Measurements from ENCODE around the gene CDHR4.
"Not testable (repeated sequence)": the region's sequence is repeated elsewhere in the genome, so short reads cannot be mapped to it uniquely, and the experiment has no call there.

The CDHR4 gene, protein sequence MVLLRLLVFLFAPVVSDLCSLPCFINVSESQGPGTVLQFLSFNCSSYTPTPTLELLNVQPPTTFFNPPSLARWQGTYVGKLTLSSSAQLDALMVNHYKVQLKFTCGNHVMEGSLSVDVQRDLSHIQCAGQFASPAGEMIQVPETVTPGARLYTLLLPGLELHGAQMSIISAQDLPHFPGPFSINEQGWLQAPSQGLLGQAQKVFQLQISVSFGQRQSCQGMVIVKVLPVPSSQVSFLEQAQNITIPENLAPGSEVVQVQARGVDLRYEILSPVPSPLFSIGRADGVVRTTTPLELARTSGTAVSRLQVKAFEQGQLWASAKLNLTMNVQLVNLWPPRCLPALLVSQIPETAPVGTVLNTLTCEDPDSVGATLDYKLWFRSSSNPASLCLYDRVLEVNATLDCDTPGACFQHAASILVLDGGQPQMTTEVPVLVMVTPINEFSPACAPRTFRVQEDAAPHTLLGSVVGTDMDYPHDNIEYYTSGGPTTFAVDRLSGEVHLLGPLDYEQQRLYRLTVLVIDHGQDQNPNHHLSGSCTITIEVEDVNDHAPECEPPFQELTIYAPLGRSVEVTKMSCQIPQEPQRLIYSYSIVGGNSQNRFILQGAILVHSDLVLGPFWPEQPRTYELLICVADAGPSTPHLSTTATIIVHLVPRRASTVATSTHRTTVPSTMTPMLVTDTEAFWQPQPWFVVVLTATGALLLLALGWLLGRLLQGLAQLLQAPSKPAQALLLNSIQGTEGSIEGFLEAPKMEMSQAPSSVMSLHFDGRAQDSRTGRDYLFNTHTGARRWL

GRCh38 chr3:49799761-49800160 lies at the start of gene CDHR4:
TSS of gene CDHR4 (minus strand) at chr3:49799873. CDS start at chr3:49799812, 61 bp downstream.
- peak; percentile 59 for DNase-seq (ENCODE audit: low read depth)
- no peak within 1 kb of the TSS for H3K4me3 ChIP-seq (ENCODE audit: low read depth, low read length)

DNA sequence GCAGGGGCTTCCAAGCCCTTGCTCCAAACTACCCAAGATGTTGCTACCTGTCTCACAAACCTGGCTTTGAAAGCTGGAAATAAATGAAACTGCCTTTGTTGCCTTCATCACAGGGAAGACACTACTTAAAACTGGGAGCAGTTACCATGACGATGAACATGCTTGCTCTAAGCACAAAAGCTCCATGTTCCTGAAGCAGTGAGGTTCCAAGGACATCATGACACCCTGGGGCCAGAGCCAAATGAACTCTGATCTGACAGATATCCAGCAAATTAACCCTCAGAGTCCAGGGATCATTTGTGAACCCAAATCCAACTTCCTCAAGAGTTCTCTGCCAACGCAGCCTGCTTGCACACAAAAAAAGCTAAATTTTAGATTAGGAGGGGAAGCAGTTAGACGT lies 46.0 kb upstream of the CDHR4 start:
- DNase-seq (ENCODE audit: low read depth): no peak
- no peak overlapping the region for H3K4me3 ChIP-seq (ENCODE audit: low read depth, low read length)

- H3K4me3 ChIP-seq (ENCODE audit: low read depth, low read length): no peak overlapping the region
- no peak for DNase-seq (ENCODE audit: low read depth)
Observed at GRCh38 chr3:49844464-49845183, 45.0 kb upstream of the CDHR4 start.

DNA sequence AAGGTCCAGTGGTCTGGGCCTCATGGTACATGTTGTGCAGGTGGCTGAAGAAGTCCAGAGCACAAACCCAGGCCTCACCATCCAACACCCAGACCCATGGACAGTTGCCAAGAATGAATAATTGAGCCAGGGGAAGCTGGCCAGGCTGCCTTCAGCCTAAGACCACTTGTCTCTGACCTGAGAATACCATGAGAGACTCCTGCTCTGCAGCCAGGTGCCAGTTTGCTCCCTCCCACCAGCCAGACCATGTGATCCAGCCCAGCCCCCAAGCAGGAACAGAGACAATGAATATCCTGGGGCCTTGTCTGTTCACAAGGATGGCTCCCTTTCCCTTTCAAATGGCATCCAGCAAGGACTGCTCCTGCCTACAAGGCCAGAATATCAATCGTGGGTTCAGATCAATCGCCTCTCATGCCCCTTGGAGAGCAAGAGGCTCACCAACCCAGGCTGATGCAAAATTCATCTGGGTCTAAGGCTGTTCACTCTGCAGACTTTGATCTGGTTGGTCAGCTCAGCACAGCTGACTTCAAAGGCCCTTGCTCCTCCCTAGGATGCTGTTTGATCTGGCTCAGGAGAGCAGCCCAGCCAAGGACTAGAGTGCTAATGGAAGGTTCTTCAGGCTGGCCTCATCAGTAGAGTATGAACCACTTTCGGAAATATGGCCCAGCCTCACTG lies 43.3 kb upstream of the CDHR4 start:
- no peak for DNase-seq (ENCODE audit: low read depth)
- H3K4me3 ChIP-seq (ENCODE audit: low read depth, low read length): no peak overlapping the region

- H3K4me3 ChIP-seq (ENCODE audit: low read depth, low read length): no peak overlapping the region
- DNase-seq (ENCODE audit: low read depth): no peak
Observed at GRCh38 chr3:49841806-49842205, 42.1 kb upstream of the CDHR4 start.

DNA sequence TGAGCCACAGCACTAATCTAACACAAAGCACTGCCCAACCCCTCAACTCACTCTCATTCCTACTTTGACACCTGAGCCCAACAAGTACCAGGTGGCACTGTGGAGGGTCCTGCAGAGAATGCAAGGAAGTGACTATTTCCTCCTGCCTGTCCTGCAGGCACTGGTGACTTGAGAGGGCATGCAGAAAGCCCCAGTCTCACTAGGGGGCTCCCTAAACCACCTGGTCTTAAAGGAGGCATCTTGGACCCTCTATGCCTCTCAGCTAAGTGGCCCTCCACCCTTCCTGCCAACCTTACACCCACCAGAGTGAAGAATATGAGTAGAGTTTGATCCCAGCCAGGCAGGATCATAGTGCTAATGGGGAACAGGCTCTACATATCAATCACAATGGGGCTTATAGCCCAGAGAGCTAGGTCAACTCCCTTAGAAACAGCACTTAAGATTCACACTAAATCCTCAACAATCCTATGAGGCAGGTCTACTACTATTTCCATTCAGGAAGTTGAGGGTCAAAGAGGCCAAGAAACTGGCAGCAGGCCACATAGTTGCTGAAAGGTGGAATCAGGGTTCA lies 41.5 kb upstream of the CDHR4 start:
- DNase-seq (ENCODE audit: low read depth): no peak
- no peak overlapping the region for H3K4me3 ChIP-seq (ENCODE audit: low read depth, low read length)

DNA sequence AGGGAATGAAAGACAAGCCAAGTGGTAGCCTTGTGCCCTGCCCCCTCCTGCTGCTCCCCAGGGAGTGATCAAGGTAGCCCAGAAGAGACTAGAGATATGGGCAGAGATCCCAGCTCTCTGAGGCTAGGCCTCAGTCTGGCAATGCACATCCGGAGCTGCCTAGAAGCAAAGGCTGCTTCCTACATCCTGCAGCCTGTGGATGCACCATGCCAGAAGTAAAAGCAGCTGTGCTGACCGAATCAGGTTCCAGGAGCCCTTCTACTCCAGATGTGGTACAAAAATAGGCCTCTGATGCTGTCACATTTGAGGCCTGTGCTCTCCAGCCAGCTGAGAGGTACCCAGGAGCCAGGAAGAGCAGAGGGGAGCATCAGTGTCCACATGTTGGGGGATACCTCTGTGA lies 40.7 kb upstream of the CDHR4 start:
- no peak overlapping the region for H3K4me3 ChIP-seq (ENCODE audit: low read depth, low read length)

GRCh38 chr3:49839193-49839809 lies 39.6 kb upstream of the CDHR4 start:
- DNase-seq (ENCODE audit: low read depth): peak; percentile 20
- no peak overlapping the region for H3K4me3 ChIP-seq (ENCODE audit: low read depth, low read length)

More for the DNA sequence above, 40.7 kb upstream of the CDHR4 start:
- no peak for DNase-seq (ENCODE audit: low read depth)

DNA sequence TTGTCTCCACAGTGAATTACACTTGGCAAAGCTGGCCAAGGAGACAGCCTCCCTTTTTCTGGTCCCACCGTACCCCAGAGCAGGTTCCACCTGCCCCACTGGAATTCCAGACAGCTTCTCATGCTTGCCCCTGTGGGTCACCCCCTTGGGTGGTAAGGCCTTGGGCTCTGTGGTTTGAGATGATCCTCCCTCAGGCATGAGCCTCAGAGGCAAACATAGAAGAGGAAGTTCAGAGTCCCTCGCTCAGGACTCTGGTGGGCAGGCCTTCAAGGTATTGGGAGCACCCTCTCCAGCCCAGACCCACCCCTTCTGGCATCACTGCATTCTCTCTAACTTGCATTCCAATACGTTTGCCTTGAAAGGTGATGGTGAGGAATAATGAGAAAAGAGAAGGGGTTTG lies 31.7 kb upstream of the CDHR4 start:
- no peak overlapping the region for H3K4me3 ChIP-seq (ENCODE audit: low read depth, low read length)
- no peak for DNase-seq (ENCODE audit: low read depth)

GRCh38 chr3:49826016-49826415 lies 26.3 kb upstream of the CDHR4 start:
- no peak overlapping the region for H3K4me3 ChIP-seq (ENCODE audit: low read depth, low read length)

GRCh38 chr3:49823131-49823530 lies 23.5 kb upstream of the CDHR4 start:
- not testable (repeated sequence) for H3K4me3 ChIP-seq (ENCODE audit: low read depth, low read length); DNase-seq (ENCODE audit: low read depth)

More at GRCh38 chr3:49826016-49826415, 26.3 kb upstream of the CDHR4 start:
- no peak for DNase-seq (ENCODE audit: low read depth)

DNA sequence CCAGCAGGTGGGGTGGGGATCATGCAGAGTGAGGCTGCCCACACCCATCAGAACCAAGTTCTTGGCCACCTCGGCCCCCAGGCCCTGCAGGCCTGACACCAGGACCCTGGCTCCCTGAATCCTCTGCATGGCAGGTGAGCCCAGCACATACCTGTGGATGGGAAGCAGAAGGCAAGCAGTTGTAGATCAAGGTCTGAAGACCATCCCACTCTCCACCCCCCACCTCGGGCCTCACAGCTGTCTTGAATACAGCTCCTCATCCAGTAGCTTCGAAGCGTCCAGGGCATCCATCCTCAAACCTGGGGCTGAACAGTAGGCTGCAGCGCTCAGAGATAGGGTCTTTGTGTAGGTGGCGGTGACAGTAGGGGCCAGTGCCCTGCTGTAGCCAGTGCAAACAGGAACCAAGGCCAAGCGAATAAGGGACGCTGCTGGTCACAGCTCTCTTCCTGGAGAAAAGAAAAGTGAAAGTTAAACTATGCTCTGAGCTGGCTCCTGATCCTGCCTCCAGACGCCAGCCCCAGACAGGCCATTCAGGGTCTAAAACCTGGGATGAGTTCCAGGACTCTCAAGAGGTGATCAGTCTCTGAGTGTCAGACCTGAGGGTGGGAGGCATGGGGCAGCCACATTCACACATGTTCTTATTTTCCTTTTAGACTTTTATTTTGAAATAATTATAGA lies 14.0 kb upstream of the CDHR4 start, which contains the start of gene UBA7:
UBA7 (minus strand) TSS at position 457 of the 678 bp plus-strand sequence; CDS start at position 291, 166 bp downstream.
- DNase-seq (ENCODE audit: low read depth): no peak
- peak within 1 kb of the TSS; percentile 45 for H3K4me3 ChIP-seq (ENCODE audit: low read depth, low read length)

DNA sequence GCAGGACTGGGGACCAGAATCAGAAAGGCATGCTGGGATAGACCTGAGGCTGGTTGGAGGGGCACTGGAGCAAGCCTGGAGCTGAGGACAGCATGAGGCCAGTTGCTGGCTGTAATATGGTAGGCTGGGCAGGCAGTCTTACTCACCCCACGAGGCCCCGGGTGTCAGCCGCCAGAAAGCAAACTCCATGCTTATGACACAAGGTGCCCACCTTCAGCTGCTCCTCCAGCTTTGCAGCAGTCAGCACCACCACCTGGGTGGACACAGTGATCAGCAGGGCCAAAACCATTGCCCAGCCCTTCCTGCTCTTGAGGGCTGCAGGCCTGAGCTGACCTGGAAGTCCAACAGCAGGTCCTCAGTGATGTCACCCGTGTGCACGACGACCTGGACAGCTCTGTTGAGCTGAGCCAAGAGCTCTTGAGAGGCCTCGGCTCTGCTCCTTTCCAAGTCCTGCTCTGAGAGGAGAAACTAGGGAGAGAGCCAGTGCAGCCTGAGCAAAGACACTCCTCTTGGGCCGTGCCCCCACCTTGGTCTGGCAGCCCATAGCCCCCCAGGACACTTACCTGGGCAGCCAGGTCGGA lies 13.3 kb upstream of the CDHR4 start:
- DNase-seq (ENCODE audit: low read depth): no peak
- peak overlapping the region; percentile 45 for H3K4me3 ChIP-seq (ENCODE audit: low read depth, low read length)

DNA sequence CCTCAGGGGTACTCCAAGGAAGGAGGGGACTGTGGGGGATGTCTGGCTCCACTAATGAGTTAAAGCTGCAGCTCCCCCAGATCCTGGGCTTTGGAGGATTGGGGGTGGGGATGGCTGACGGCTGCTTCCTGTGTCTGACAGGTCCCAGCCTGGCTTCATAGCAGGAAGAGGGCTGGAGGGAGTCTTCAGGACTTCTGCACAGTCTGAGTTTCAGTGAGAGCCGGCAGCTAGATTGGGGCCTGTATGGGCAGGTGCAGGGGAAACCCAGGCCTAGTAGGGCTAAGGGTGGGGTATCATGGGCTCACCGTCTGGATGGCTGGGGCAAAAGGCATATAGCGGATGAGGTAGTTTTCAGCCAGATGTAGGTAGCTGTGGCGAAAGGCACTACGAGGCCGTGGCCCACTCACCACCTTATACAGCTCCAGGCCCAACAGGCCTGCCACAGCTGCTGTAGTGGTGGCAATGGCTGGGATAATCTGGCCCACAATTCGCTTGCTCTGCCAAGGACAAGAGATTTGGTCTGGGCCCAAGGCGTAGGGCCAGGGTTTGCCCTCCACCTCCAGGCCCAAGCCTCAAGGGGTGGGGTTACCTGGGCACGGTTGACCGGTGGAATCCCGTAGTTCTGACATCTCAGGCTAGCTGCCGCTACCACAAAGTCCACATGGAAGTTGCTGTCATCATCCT lies 7.9 kb upstream of the CDHR4 start:
- DNase-seq (ENCODE audit: low read depth): no peak
- H3K4me3 ChIP-seq (ENCODE audit: low read depth, low read length): no peak overlapping the region

DNA sequence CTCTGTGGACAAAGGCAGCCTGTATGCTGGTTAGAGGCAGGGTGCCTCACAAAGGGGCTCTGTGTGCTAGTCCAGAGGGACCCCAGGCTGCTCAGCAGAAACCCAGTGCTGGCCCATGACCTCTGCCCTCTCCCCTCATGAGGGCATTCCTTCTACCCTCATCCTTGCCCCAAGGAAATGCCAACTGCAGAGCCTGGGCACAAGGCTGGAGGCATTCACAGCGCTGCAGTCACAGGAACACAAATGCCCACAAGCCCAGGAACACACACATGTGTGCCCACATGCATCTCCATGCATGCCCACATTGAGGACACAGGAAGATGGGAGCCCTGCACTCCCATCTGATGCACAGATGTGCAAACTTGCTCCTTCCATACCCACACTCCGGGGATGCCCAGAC lies 7.2 kb upstream of the CDHR4 start:
- H3K4me3 ChIP-seq (ENCODE audit: low read depth, low read length): no peak overlapping the region
- DNase-seq (ENCODE audit: low read depth): no peak

GRCh38 chr3:49805897-49806701 lies 6.4 kb upstream of the CDHR4 start:
- H3K4me3 ChIP-seq (ENCODE audit: low read depth, low read length): no peak overlapping the region
- DNase-seq (ENCODE audit: low read depth): no peak

Measured in skeletal muscle cell (primary cell).